GM19099 (cell line): ENCODE results near the gene SOWAHC.

Source experiments
- POLR2A ChIP-seq: IDR thresholded peaks from 3 replicates; pipeline ENCODE4 v1.6.1; 2011; ENCODE audit warnings: low read depth; ENCODE audit not compliant: insufficient read length; ENCODE audit errors: extremely low read depth

Gene SOWAHC

DNA sequence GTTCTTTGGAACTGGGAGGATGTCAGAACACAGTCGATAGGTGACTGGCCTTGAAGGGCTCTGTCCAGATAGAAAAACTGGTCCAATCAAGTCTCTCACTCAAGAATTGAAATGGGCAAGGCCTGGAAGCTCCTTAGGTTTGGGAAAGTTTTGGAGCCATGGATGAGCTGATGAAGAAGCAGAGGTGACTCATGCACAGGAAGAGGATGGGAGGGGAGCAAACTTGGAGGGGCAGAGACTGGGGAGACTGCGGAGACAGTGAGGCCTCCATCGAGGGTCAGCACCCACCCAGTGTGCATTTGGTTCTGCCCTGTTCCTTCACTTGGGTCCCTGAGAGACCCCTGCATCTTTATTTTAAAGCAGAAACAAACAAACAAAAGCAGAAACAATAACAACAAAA, 41.1 kb downstream of the SOWAHC start:
- TF ChIP-seq POLR2A = no peak

DNA sequence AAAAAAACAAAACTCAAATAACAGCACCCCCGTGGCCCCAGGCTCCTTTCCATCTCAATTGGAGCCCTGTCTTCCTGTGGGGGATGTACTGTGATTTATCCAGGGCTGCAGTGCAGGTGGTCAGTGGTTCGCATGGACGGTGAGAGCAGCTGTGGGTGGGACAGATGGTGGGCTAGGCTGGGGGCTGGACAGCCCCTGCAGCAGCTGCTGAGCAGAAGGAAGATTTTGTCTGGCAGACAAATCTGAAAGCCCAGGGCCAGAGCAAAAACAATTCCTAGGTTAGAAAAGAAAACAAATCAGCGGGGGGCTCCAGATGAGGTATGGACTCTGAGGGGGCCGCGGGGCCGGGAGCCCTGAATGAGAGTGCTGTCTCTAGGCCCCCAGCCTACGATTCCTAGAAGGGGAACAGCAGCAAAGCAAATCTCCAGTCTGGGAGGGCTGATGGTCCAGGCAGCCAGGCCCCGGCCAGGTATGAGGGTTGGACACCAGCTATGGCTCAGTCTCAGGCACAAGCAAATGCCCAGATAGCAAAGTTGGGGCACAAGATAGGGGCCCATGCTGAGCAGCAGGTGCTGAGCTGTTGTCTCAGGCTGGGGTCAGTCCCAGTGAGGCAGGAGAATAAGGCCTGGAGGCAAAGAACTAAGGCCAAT, 45.4 kb downstream of the SOWAHC start:
- no peak for TF ChIP-seq POLR2A

DNA sequence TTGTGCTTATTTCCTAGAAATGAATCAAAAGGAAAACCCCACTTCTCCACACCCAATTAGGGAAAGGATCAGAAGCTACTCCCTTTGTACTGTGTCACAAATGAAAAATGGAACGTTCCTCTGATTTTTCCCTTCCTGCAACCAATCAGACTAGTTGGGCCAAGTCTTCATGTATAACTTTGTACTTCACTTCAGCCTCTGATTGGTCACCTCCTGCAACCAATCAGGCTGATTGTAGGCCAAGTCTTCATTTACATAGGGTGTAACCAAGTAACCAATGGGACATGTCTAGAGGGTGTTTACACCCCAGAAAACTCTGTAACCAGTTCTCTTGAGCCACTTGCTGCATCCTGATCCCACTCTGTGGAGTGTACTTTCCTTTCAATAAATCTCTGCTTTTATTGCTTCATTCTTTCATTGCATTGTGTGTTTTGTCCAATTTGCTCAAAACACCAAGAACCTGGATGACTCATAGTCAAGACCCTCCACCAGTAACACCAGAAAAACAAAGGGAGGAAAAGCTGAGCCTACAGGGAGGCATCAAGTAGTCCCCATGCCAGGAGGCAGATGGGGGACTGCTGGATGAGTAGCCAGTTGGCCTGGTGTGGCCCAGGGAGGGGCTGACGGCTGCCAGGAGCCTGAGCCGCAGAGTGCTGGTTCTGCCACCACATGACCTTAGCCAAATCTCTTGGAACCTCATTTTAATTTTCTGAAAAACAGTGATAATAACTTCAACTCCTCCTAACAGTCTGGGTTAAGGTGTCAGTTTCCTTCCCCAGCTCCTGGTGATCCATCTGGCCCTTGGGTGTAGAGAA, 46.1 kb downstream of the SOWAHC start:
- TF ChIP-seq POLR2A = no peak

DNA sequence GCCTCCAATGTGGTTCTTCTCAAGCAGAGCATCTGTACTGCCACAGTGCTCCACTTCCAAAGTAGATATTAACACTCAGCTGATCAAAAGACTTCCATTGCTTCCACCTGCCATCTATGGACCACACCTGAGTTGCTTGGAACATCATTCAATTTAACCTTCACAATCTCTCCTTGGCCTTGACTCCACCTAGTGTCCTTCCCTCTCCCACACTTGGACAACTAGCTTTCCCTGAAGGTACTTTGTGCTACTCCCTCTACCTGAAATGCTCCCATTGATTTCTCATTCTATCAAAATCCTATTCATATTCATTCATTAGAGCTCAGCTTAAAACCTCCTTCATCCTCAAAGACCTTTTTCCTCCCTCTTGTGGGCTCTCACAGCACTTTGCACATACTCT, 48.7 kb downstream of the SOWAHC start:
- no peak for TF ChIP-seq POLR2A

DNA sequence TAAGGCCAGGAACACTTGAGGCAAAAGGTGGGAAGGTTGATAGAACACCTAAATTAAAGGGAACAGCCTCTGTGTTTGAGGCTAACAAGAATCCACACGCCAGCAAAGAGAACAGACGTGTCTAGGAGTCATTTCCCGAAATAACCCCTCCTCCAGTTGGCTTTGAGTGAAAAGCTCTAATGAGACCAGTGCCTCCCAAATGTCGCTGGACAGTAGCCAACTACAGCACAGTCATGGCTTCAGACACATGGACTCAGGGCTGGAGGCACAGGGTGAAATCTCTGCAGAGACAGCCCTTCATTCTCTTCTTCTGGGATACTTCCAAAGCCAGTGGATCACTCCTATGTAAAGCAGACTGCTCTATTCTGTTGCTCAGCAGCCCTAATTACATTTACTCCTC, 49.6 kb downstream of the SOWAHC start:
- no peak for TF ChIP-seq POLR2A

DNA sequence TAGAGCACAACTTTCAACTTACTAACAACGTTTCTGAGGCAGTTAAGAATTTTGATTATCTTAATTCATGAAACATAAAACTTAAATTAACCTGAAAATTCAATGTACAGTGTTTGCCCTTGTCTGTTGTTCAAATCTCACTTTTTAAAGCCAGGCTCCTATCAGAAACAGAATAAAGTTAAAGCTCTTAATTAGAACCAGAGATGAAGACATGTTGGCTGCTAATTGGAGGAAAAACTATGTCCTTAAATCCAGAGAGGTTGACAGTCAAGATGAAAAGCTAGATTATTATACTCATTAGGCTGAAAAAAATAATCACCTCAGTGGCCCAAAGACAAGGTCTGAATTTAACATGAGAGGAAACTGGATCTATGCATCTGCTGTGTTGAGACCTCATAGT, 52.3 kb downstream of the SOWAHC start:
- TF ChIP-seq POLR2A = no peak
